Skeletal muscle tissue (tissue), 4 donors: Measurements from ENCODE around the gene REG4. TPM values are rescaled to one million over a fixed set of nuclear protein-coding genes. Genes with fewer than 3 reads are reported as not detected.

Experiments used
- H3K27ac ChIP-seq: one replicate; pipeline ENCODE4 v1.7.0; 2013; ENCODE audit warnings: mild to moderate bottlenecking, low read depth, low read length, inconsistent platforms
- H3K27me3 ChIP-seq, 3 donors: one replicate each; pipeline ENCODE4 v1.7.0; 2013; ENCODE audit warnings: low read length in 3 of 3; ENCODE audit not compliant: control insufficient read depth in 3 of 3, insufficient read depth in 3 of 3
- H3K36me3 ChIP-seq, 3 donors: one replicate each; pipeline ENCODE4 v1.7.0; 2013; ENCODE audit warnings: low read length in 3 of 3; ENCODE audit not compliant: control insufficient read depth in 3 of 3, insufficient read depth in 3 of 3
- H3K4me1 ChIP-seq, 3 donors: one replicate each; pipeline ENCODE4 v1.7.0; 2013; ENCODE audit warnings: low read length in 3 of 3, mild to moderate bottlenecking in 3 of 3; ENCODE audit not compliant: control insufficient read depth in 3 of 3, insufficient read depth in 3 of 3
- H3K4me3 ChIP-seq, 3 donors: one replicate each; pipeline ENCODE4 v1.7.0; 2013; ENCODE audit warnings: low read length in 3 of 3
- H3K9ac ChIP-seq, 3 donors: one replicate each; pipeline ENCODE4 v1.7.0; 2013; ENCODE audit warnings: low read length in 3 of 3, mild to moderate bottlenecking in 3 of 3, moderate library complexity in 2 of 3, low read depth in 1 of 3
- H3K9me3 ChIP-seq, 3 donors: one replicate each; pipeline ENCODE4 v1.7.0; 2013; ENCODE audit warnings: low read length in 3 of 3; ENCODE audit not compliant: control insufficient read depth in 3 of 3
- total RNA-seq: library from RNA; depleted of rRNA; stranded (reverse); fragments of >200 nt; gene quantifications from one replicate; pipeline ENCODE4 v1.2.3, GENCODE V29; 2014
- donor health status: Osteomylitis.

The REG4 gene
- total RNA-seq, 1 donor from 2014 or later, result not detected

GRCh38 chr1:119811985-119812557, 811 bp upstream of the REG4 start:
- H3K4me3 ChIP-seq, result no peak overlapping the region
- H3K4me1 ChIP-seq, result no peaks in the 10 kb centered on the region
- no peaks in the 10 kb centered on the region for H3K9me3 ChIP-seq
- H3K9ac ChIP-seq, result no peak overlapping the region
- no peaks in the 10 kb centered on the region for H3K36me3 ChIP-seq
- H3K27me3 ChIP-seq, result peaks cover 7% of the 10 kb centered on the region in 3 donors
- no peak overlapping the region for H3K27ac ChIP-seq

GRCh38 chr1:119808972-119809550, 2.2 kb downstream of the REG4 start:
- H3K4me1 ChIP-seq, result no peaks in the 10 kb centered on the region

GRCh38 chr1:119808491-119808890, 2.8 kb downstream of the REG4 start:
- Histone ChIP-seq H3K9me3 (no peaks in the 10 kb centered on the region), H3K9ac (no peak overlapping the region), H3K36me3 (no peaks in the 10 kb centered on the region), H3K27ac (no peak overlapping the region), H3K27me3 (peaks cover 4 to 8% (median 7%) of the 10 kb centered on the region in 3 donors), H3K4me3 (no peak overlapping the region), H3K4me1 (no peaks in the 10 kb centered on the region)

More at GRCh38 chr1:119808972-119809550, 2.2 kb downstream of the REG4 start:
- Histone ChIP-seq H3K27me3 (peaks cover 4 to 8% (median 7%) of the 10 kb centered on the region in 3 donors), H3K36me3 (no peaks in the 10 kb centered on the region), H3K9me3 (no peaks in the 10 kb centered on the region), H3K4me3 (no peak overlapping the region), H3K9ac (no peak overlapping the region), H3K27ac (no peak overlapping the region)

GRCh38 chr1:119806489-119806888, 4.8 kb downstream of the REG4 start:
- no peaks in the 10 kb centered on the region for H3K9me3 ChIP-seq

GRCh38 chr1:119805746-119806145, 5.5 kb downstream of the REG4 start:
- Histone ChIP-seq H3K4me3 (no peak overlapping the region), H3K27ac (no peak overlapping the region), H3K36me3 (no peaks in the 10 kb centered on the region), H3K9ac (no peak overlapping the region), H3K9me3 (no peaks in the 10 kb centered on the region), H3K27me3 (peaks cover 4 to 8% (median 7%) of the 10 kb centered on the region in 3 donors), H3K4me1 (no peaks in the 10 kb centered on the region)

More at GRCh38 chr1:119806489-119806888, 4.8 kb downstream of the REG4 start:
- H3K9ac ChIP-seq, result no peak overlapping the region
- H3K4me3 ChIP-seq, result no peak overlapping the region
- no peaks in the 10 kb centered on the region for H3K4me1 ChIP-seq
- H3K27me3 ChIP-seq, result peaks cover 4 to 8% (median 7%) of the 10 kb centered on the region in 3 donors
- H3K36me3 ChIP-seq, result no peaks in the 10 kb centered on the region
- H3K27ac ChIP-seq, result no peak overlapping the region

GRCh38 chr1:119805247-119805646, 6.0 kb downstream of the REG4 start:
- Histone ChIP-seq H3K4me1 (no peaks in the 10 kb centered on the region), H3K9me3 (no peaks in the 10 kb centered on the region), H3K9ac (no peak overlapping the region), H3K27me3 (peaks cover 4 to 8% (median 7%) of the 10 kb centered on the region in 3 donors), H3K4me3 (no peak overlapping the region), H3K36me3 (no peaks in the 10 kb centered on the region), H3K27ac (no peak overlapping the region)

- no peaks in the 10 kb centered on the region for H3K36me3 ChIP-seq
- no peak overlapping the region for H3K9ac ChIP-seq
- no peak overlapping the region for H3K27ac ChIP-seq
- no peaks in the 10 kb centered on the region for H3K4me1 ChIP-seq
- H3K9me3 ChIP-seq, result no peaks in the 10 kb centered on the region
- H3K27me3 ChIP-seq, result peaks cover 0 to 3% (median 0%) of the 10 kb centered on the region in 3 donors
- H3K4me3 ChIP-seq, result no peak overlapping the region
Observed at GRCh38 chr1:119799599-119800177, 11.6 kb downstream of the REG4 start.

GRCh38 chr1:119799003-119799402, 12.3 kb downstream of the REG4 start:
- Histone ChIP-seq H3K36me3 (no peaks in the 10 kb centered on the region), H3K4me1 (no peaks in the 10 kb centered on the region), H3K4me3 (no peak overlapping the region), H3K27ac (no peak overlapping the region), H3K27me3 (peaks cover 0 to 3% (median 0%) of the 10 kb centered on the region in 3 donors), H3K9me3 (no peaks in the 10 kb centered on the region), H3K9ac (no peak overlapping the region)

GRCh38 chr1:119797606-119798005, 13.7 kb downstream of the REG4 start:
- H3K36me3 ChIP-seq, result no peaks in the 10 kb centered on the region
- no peak overlapping the region for H3K27ac ChIP-seq
- H3K9ac ChIP-seq, result no peak overlapping the region
- no peaks in the 10 kb centered on the region for H3K4me1 ChIP-seq
- H3K27me3 ChIP-seq, result peaks cover 0 to 3% (median 0%) of the 10 kb centered on the region in 3 donors
- H3K9me3 ChIP-seq, result no peaks in the 10 kb centered on the region
- no peak overlapping the region for H3K4me3 ChIP-seq

GRCh38 chr1:119797162-119797561, 14.1 kb downstream of the REG4 start:
- no peak overlapping the region for H3K9ac ChIP-seq
- H3K4me1 ChIP-seq, result no peaks in the 10 kb centered on the region
- no peak overlapping the region for H3K27ac ChIP-seq
- H3K9me3 ChIP-seq, result no peaks in the 10 kb centered on the region
- H3K36me3 ChIP-seq, result no peaks in the 10 kb centered on the region
- no peak overlapping the region for H3K4me3 ChIP-seq
- H3K27me3 ChIP-seq, result peaks cover 0 to 3% (median 0%) of the 10 kb centered on the region in 3 donors
